RWPE2 (cell line): Measurements from ENCODE around the gene UQCR10.
"Not testable (repeated sequence)": the region's sequence is repeated elsewhere in the genome, so short reads cannot be mapped to it uniquely, and the experiment has no call there.

Experiments used
- ATAC-seq: fragments of 200-7000 bp; cut with Tn5 transposase; 3 replicates; pipeline ENCODE4 v1.9.1; 2021; ENCODE audit warnings: low read depth
- DNase-seq: peaks from one replicate; pipeline ENCODE4 v3.0.0-alpha.2; 2020; ENCODE audit warnings: low spot score
- H3K27ac ChIP-seq: fragments of 450-650 bp; 2 replicates; pipeline ENCODE4 v1.5.1; 2017; ENCODE audit warnings: mild to moderate bottlenecking; ENCODE audit not compliant: poor library complexity, severe bottlenecking
- H3K27me3 ChIP-seq: fragments of 250-450 bp; sonication (Bioruptor Pico); 2 replicates; pipeline ENCODE4 v1.5.1; 2021; ENCODE audit warnings: mild to moderate bottlenecking, moderate library complexity; ENCODE audit not compliant: insufficient read depth, poor library complexity, severe bottlenecking
- H3K36me3 ChIP-seq: fragments of 250-450 bp; sonication (Bioruptor Pico); 2 replicates; pipeline ENCODE4 v1.5.1; 2020; ENCODE audit warnings: low read depth, mild to moderate bottlenecking, moderate library complexity
- H3K4me1 ChIP-seq: fragments of 250-450 bp; sonication (Bioruptor Pico); 2 replicates; pipeline ENCODE4 v1.5.1; 2021; ENCODE audit warnings: mild to moderate bottlenecking, moderate library complexity; ENCODE audit not compliant: insufficient read depth, poor library complexity, severe bottlenecking
- H3K4me3 ChIP-seq: fragments of 250-450 bp; sonication (Bioruptor Pico); 2 replicates; pipeline ENCODE4 v1.5.1; 2021; ENCODE audit warnings: mild to moderate bottlenecking, moderate library complexity; ENCODE audit not compliant: severe bottlenecking
- H3K9me3 ChIP-seq: fragments of 250-450 bp; sonication (Bioruptor Pico); 2 replicates; pipeline ENCODE4 v1.5.1; 2021; ENCODE audit warnings: mild to moderate bottlenecking, moderate library complexity; ENCODE audit not compliant: severe bottlenecking
- CTCF ChIP-seq: fragments of 450-650 bp; IDR thresholded peaks from one replicate; pipeline ENCODE4 v1.5.1; 2017; ENCODE audit warnings: mild to moderate bottlenecking, moderate library complexity; ENCODE audit not compliant: poor library complexity, severe bottlenecking

UQCR10 gene

GRCh38 chr22:29750029-29750428 lies 17.1 kb upstream of the UQCR10 start:
- H3K27ac ChIP-seq = no peak overlapping the region
- TF ChIP-seq CTCF = no peak

GRCh38 chr22:29750559-29751538 lies 16.3 kb upstream of the UQCR10 start:
- DNase-seq (no peak), ATAC-seq (no peak)
- no peaks in the 10 kb centered on the region for H3K9me3 ChIP-seq
- H3K36me3 ChIP-seq = no peaks in the 10 kb centered on the region
- no peak overlapping the region for H3K4me3 ChIP-seq
- no peaks in the 10 kb centered on the region for H3K27me3 ChIP-seq
- no peak for TF ChIP-seq CTCF
- H3K4me1 ChIP-seq = no peaks in the 10 kb centered on the region
- no peak overlapping the region for H3K27ac ChIP-seq

More at GRCh38 chr22:29750029-29750428, 17.1 kb upstream of the UQCR10 start:
- Histone ChIP-seq H3K36me3 (no peaks in the 10 kb centered on the region), H3K9me3 (no peaks in the 10 kb centered on the region), H3K27me3 (no peaks in the 10 kb centered on the region), H3K4me3 (no peak overlapping the region), H3K4me1 (peaks cover 6% of the 10 kb centered on the region)
- DNase-seq (no peak), ATAC-seq (no peak)

GRCh38 chr22:29751669-29752068 lies 15.5 kb upstream of the UQCR10 start:
- Histone ChIP-seq H3K9me3 (no peaks in the 10 kb centered on the region), H3K4me3 (no peak overlapping the region), H3K4me1 (no peaks in the 10 kb centered on the region), H3K27ac (no peak overlapping the region), H3K36me3 (no peaks in the 10 kb centered on the region), H3K27me3 (no peaks in the 10 kb centered on the region)
- no peak for ATAC-seq
- no peak for DNase-seq
- no peak for TF ChIP-seq CTCF

- no peaks in the 10 kb centered on the region for H3K9me3 ChIP-seq
- no peak overlapping the region for H3K27ac ChIP-seq
- no peaks in the 10 kb centered on the region for H3K36me3 ChIP-seq
- H3K4me3 ChIP-seq = no peak overlapping the region
- no peaks in the 10 kb centered on the region for H3K27me3 ChIP-seq
- no peak for TF ChIP-seq CTCF
- H3K4me1 ChIP-seq = no peaks in the 10 kb centered on the region
- ATAC-seq (no peak), DNase-seq (no peak)
Observed at GRCh38 chr22:29753808-29754657, 13.1 kb upstream of the UQCR10 start.

- H3K36me3 ChIP-seq, H3K27ac ChIP-seq, H3K9me3 ChIP-seq, H3K4me1 ChIP-seq, DNase-seq, H3K4me3 ChIP-seq, H3K27me3 ChIP-seq, ATAC-seq: not testable (repeated sequence)
Observed at GRCh38 chr22:29754658-29755395, 12.3 kb upstream of the UQCR10 start.
